ENCODE measurements around the gene ARAP2.

DNA sequence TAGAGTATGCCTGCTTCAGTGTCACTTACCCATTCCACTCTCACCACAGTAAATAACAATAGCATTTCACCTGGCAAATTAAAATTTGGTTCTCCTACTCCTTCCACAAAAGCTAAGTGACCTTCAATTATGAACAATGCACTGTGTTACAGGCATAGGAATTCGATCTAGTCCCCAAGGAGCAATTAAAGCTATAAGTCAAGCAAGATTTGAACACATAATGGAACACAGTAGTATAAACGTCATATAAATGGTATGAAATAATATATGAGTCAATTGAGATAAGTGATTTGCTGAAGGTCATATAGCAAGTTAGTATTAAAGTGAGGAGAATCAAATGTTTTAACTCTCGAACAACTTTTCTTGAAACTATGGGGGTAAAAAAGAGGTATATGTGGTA lies 65.8 kb downstream of the ARAP2 start:
- TF ChIP-seq, protein P1, sequence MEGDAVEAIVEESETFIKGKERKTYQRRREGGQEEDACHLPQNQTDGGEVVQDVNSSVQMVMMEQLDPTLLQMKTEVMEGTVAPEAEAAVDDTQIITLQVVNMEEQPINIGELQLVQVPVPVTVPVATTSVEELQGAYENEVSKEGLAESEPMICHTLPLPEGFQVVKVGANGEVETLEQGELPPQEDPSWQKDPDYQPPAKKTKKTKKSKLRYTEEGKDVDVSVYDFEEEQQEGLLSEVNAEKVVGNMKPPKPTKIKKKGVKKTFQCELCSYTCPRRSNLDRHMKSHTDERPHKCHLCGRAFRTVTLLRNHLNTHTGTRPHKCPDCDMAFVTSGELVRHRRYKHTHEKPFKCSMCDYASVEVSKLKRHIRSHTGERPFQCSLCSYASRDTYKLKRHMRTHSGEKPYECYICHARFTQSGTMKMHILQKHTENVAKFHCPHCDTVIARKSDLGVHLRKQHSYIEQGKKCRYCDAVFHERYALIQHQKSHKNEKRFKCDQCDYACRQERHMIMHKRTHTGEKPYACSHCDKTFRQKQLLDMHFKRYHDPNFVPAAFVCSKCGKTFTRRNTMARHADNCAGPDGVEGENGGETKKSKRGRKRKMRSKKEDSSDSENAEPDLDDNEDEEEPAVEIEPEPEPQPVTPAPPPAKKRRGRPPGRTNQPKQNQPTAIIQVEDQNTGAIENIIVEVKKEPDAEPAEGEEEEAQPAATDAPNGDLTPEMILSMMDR (IDR thresholded peaks at IDR 0.05; ENCODE audit: low read depth, low read length) = no peak
- no peak for TF ChIP-seq EZH2phosphoT487 (IDR thresholded peaks at IDR 0.05; ENCODE audit: low read depth)
